ENCODE data around the gene SHISAL2B.

DNA sequence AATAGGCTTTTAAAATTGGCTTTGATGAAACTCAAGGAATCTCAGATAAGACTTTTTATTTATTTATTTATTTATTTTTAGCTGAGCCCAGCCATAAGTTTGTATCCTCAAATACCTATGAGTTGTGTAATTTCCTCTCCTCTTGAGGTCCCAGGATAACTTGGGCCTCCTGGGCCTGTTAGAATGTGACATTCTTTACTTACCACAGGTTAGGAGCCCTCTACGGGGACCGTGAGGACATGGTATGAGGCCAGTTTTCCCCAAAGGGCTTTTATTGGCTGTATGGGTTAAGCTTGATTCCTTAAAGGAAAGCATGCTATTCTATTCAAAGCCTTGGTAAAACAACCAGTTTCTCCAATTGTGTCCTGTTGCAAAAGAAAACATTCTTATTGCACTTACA is 16.9 kb downstream of the SHISAL2B start:
- TF ChIP-seq, protein P1, sequence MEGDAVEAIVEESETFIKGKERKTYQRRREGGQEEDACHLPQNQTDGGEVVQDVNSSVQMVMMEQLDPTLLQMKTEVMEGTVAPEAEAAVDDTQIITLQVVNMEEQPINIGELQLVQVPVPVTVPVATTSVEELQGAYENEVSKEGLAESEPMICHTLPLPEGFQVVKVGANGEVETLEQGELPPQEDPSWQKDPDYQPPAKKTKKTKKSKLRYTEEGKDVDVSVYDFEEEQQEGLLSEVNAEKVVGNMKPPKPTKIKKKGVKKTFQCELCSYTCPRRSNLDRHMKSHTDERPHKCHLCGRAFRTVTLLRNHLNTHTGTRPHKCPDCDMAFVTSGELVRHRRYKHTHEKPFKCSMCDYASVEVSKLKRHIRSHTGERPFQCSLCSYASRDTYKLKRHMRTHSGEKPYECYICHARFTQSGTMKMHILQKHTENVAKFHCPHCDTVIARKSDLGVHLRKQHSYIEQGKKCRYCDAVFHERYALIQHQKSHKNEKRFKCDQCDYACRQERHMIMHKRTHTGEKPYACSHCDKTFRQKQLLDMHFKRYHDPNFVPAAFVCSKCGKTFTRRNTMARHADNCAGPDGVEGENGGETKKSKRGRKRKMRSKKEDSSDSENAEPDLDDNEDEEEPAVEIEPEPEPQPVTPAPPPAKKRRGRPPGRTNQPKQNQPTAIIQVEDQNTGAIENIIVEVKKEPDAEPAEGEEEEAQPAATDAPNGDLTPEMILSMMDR (IDR thresholded peaks at IDR 0.05), result no peak
- TF ChIP-seq POLR2A (IDR thresholded peaks at IDR 0.05) (no peak), POLR2AphosphoS5 (IDR thresholded peaks at IDR 0.05) (no peak), EP300 (IDR thresholded peaks at IDR 0.05) (no peak)

Data from suprapubic skin (tissue), 4 donors.